ENCODE measurements around the gene C9orf43. TPM values are rescaled to one million over a fixed set of nuclear protein-coding genes. Genes with fewer than 3 reads are reported as not detected.
"Not testable (repeated sequence)": the region's sequence is repeated elsewhere in the genome, so short reads cannot be mapped to it uniquely, and the experiment has no call there.

The C9orf43 gene, protein sequence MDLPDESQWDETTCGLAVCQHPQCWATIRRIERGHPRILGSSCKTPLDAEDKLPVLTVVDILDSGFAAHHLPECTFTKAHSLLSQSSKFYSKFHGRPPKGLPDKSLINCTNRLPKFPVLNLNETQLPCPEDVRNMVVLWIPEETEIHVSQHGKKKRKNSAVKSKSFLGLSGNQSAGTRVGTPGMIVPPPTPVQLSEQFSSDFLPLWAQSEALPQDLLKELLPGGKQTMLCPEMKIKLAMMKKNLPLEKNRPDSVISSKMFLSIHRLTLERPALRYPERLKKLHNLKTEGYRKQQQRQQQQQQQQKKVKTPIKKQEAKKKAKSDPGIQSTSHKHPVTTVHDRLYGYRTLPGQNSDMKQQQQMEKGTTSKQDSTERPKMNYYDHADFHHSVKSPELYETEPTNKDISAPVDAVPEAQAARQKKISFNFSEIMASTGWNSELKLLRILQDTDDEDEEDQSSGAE
- total RNA-seq: 0.27 TPM
- long read RNA-seq: 0 reads

DNA sequence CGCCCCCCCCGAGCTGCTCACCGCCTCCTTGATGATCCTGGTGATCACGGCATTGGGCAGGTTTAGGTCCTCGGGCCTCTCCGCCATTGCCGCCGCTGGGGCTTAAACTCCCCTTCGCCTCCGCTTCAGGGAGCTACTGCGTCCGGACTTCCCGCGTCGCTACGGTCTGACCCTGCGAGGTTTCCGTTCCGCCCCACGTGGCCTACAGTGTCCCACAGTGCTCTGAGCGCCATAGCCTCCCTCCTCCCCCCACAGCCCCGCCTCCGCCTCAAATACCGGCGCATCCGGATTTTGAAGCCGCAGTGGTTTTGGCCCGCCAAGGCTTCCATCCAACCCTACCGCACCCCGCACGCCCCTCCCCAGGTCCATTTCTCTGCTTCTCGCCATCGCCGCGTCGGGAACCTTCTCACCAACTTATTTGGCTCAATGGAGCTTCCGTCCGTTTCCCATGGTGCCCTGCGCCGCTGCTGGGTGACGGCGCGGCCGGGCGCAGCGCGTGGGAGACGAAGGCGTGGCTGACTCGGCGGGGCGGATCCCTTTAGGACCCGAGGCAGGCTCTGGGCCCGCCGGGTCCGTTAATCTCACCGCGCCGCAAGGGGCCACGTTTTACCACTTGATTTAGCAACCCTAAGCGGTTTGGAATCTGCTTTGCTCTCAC lies at the start of gene C9orf43, which contains the start of gene POLE3:
Gene C9orf43, plus strand, starts transcription at position 541 of the 658 bp plus-strand sequence. CDS start 2,747 bp downstream, outside the sequence.
Gene POLE3, minus strand, starts transcription at position 469 of the 658 bp plus-strand sequence. Its CDS starts 382 bp downstream, at position 87.
- peak; percentile 97 for DNase-seq
- intact Hi-C loops (cut with DNase I): no loop called here
- ATAC-seq (ENCODE audit: poor library complexity): peak; percentile 99

DNA sequence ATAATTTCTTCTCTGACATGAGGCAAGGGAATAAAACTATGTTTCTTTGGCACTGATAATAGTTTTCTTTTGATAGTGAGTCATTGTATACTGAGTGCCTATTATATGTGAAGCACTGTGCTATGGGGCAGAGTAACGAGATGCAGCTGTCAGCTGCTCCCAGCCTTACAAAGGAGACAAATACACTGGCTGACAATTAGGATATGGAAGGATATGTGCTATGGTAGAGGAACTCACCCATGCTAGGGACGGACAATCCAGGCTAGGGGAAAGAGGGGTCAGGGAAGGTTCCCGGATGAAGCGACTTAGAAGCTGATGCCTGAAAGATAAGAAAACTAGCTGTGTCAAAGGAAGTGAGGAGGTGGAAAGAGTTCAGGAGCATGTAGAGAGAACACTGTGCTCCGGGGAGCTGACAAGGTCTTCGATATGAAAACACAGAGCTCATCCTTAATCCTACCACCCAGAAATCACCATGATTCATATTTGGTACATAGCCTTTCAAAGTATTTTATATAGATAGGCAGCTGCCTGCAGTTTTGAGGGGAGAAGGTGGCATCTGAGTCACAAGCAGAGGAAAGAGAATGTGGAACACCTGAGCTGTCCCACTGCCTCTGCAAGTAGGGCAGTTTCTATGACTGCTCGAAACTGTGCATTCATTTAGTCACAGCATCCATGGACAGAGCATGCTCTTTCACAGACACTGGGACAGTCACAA lies 49.1 kb upstream of the C9orf43 start:
- DNase-seq: no peak

DNA sequence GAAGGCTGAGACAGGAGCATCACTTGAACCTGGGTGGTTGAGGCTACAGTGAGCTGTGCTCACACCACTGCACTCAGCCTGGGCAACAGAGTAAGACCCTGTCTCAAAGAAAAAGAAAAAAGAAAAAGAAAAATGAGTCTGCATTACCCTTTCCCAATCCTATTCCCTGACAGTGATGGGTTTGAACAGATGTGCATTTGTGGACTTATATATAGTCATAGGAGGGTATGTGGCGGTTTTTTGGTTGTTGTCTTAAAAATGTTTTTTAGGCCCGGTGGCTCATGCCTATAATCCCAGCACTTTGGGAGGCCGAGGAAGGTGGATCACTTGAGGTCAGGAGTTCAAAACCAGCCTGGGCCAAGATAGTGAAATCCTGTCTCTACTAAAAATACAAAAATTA lies 47.2 kb upstream of the C9orf43 start:
- ATAC-seq (ENCODE audit: poor library complexity) (no peak), DNase-seq (no peak)
- intact Hi-C loops (cut with DNase I): no loop called here

More for the DNA sequence above, 49.1 kb upstream of the C9orf43 start:
- intact Hi-C loops (cut with DNase I): no loop called here
- ATAC-seq (ENCODE audit: poor library complexity): no peak

DNA sequence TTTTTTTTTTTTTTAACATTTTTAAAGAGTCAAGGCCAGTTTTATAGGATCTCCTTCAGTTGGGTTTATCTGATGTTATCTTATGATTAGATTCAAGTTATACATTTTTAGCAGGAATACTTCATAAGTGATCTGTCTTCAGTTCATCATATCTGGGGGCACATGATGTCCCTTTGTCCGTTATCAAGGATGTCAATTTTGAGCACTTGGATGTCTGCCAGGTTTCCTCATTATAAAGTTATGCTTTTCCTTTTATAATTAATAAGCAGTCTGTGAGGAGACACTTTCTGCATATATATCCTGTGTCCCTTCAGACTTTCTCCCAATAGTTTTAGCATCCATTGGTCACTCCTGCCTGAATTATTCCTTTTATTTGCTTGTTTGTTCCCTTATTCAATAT lies 45.6 kb upstream of the C9orf43 start:
- intact Hi-C loops (cut with DNase I): no loop called here
- DNase-seq: no peak
- no peak for ATAC-seq (ENCODE audit: poor library complexity)

DNA sequence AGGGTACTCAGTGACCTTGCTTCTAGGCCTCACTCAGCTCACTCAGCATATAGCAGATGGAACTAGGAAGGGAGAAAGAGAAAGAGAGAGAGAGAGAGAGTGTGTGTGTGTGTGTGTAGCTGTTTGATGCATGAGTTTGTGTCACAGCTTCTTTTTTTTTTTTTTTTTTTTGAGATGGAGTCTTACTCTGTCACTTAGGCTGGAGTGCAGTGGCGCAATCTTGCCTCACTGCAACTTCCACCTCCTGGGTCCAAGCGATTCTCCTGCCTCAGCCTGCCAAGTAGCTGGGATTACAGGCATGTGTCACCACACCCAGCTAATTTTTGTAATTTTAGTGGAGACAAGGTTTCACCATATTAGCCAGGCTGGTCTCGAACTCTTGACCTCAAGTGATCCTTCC lies 44.9 kb upstream of the C9orf43 start:
- DNase-seq; intact Hi-C loops (cut with DNase I); ATAC-seq (ENCODE audit: poor library complexity): not testable (repeated sequence)

DNA sequence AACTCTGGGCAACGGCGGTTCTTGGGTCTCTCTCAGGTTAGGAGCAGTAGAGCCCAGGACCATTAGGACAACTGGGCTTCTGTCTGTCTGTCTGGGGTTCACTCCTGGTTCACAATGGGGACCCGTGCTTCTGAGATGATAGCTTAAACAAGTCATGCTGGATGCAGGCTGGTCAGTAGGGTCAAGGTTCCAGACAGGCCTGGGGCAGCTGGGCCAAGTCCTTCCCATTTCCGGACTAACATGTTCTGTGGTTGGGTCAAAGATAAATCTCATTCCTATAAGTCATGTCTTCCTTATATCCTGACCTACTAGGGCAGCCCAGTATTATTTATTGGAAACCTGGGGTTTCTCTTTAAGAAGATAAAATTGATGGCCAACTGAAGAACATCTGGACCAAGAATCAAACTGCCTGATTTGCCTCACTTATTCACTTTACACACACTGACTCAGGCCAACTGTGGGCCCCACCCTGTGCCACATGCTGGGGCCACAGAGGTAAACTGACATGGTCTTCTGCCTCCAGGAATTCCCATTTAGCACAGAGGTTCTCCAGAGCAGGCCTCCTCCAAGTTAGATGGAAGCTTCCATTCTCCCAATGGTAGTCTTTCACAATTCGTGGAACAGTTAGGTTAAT lies 42.1 kb upstream of the C9orf43 start:
- intact Hi-C loops (cut with DNase I): no loop called here
- no peak for ATAC-seq (ENCODE audit: poor library complexity)
- DNase-seq: no peak

DNA sequence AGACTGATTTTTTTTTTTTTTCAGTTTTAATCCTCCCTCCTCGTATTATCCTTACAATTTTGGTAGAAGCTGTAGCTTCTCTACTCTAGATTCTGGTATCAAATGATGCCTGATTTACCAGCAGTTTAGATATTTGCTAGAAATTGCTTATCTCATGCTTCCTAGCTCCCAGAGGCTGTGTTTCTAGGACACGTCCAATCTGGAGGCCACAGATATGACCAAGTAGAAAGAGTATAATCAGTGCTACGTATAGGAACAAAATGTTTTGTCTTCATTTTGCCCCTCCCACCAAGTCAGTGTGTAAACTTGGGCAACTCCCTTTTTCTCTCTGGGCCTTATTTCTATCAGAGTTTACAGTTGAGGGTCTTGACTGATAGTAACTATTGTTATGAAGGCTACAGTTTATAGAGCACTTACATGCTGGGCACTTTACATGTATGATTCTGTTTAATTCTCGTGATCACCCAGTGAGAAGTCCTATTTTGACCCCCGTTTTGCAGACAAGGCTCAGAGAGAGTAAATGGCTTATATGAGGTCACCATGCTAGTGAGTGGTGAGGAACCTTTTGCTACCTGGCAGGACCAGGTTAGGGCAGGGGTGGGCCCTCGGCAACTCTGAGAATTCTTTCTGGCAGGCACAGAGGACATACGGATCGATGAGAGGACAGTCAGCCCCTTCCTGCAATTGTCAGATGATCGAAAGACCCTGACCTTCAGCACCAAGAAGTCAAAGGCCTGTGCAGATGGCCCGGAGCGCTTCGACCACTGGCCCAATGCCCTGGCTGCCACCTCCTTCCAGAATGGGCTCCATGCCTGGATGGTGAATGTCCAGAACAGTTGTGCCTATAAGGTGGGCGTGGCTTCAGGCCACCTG lies 41.3 kb upstream of the C9orf43 start:
- DNase-seq (no peak), ATAC-seq (ENCODE audit: poor library complexity) (peak; percentile 38)
- intact Hi-C loops (cut with DNase I): no loop called here

DNA sequence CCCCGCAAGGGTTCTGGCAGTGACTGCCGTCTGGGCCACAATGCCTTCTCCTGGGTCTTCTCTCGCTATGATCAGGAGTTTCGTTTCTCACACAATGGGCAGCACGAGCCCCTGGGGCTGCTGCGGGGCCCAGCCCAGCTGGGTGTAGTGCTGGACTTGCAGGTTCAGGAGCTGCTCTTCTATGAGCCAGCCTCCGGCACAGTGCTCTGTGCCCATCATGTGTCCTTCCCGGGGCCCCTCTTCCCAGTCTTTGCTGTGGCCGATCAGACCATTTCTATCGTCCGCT lies 40.7 kb upstream of the C9orf43 start:
- no peak for ATAC-seq (ENCODE audit: poor library complexity)
- intact Hi-C loops (cut with DNase I): no loop called here
- no peak for DNase-seq

GRCh38 chr9:113370806-113371325 lies 39.7 kb upstream of the C9orf43 start:
- intact Hi-C loops (cut with DNase I): no loop called here
- ATAC-seq (ENCODE audit: poor library complexity): no peak
- no peak for DNase-seq

- intact Hi-C loops (cut with DNase I): no loop called here
- no peak for DNase-seq
- ATAC-seq (ENCODE audit: poor library complexity): no peak
Observed at GRCh38 chr9:113372059-113372458, 38.5 kb upstream of the C9orf43 start.

DNA sequence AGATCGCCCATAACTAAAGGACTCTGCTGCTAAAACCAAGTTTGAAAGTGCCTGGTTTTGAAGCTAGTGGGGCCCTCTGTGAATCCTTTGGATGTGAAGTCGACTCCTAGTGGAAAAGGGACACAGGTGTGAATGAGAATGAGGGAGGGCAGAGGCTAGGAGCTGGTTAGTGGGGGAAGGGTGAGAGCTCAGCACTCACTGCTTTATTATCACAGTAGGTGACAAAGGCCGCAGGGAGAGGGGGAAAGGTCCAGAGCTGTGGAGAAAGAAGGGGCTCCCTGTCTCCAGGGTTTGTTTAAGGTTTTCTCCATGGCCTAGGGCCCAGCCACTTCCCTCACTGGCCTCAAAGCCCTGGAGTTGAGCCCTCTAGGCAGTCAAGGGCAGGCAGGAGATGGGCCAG lies 37.3 kb upstream of the C9orf43 start:
- ATAC-seq (ENCODE audit: poor library complexity) (no peak), DNase-seq (no peak)
- intact Hi-C loops (cut with DNase I): no loop called here

GRCh38 chr9:113373676-113374392 lies 36.7 kb upstream of the C9orf43 start:
- intact Hi-C loops (cut with DNase I): no loop called here
- no peak for ATAC-seq (ENCODE audit: poor library complexity)
- DNase-seq: no peak

DNA sequence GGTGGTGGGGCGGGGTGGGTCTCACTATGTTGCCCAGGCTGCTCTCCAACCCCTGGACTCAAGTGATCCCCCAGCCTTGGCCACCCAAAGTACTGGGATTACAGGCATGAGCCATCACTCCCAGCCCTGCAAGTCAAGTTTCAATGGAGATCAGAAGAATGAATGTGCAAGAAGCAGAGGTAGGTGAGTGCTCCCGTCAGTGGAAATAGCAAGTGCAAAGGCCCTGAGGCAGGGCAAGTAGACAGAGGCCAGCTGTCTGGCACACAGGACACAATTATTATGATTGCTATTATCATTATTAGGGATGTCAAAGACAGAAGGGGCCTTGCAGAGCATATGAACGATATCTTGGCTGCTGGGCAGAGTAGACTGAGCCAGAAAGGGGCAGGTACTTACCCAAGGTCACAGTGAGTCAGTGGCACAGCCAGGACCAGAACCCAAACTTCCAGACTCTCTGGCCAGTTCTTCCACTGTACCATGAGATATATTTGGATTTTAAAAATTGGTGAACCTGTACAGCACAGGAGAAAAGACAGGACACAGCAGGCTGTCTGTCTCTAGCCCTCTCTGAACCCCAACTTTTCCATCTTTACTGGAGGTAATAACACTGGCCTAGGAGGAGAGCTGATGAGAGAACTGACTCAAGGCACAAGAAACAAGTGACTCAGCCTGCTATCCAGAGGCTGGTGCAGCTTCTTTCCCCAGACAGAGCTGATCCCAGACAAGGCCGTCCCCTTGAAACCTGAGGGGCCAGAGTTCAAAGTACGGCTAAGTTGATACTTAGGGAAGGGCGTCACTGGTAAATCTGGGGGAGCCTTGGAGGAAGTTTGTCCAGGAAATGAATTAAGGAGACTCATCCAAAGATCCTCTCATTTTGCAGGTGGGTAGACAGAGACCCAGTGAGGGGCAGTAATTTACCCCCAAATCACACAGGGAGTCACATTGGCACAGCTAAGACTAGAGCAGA lies 35.2 kb upstream of the C9orf43 start:
- DNase-seq (no peak), ATAC-seq (ENCODE audit: poor library complexity) (no peak)
- intact Hi-C loops (cut with DNase I): no loop called here

DNA sequence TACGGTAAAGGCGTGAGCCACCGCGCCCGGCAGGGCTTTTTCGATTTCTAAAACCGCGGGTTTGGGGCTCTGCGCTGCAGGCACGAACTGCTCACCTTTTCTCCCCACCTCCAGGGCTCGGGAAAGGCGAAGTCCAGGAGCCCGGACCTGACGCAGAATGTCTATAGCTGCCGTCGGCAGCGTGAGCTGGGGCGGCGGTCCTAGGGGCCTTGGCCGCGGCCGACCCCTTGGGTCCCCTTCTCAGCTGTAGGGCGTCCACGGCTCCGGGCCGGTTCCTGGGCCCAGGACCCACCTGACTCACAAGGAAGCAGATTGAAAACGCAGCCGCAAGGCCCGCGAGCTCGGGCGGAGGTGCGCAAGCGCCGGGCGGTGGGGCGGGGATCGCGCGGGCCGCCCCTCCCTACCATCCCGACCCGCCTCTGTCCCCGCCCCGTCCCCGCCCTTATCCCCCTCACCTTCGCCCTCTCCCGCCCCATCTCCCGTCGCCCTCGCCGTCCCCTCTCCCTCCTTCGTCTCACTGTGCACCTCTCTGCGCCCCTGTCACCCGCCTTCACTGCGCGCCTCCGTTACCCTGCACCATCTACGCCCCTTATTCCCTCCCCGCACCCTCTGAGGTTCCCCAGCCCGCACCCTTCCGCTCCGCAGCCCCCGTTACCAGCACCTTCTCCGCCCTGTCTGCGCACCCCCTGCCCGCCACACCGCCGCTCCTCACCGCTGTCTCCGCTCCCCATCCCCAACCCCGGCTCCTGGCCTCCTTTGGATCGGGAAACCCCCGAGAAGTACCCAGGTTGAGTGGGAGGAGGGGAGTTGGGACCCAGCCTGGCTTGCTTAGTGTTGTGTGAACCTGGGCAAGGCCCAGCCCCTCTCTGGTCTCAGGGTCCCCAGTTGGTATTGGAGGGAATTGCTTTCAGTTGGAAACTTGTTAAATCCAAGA lies 33.6 kb upstream of the C9orf43 start, which contains the start of gene HDHD3:
Gene HDHD3, minus strand, starts transcription at position 353 of the 934 bp plus-strand sequence. CDS start 2,632 bp downstream, outside the sequence.
- intact Hi-C loops (cut with DNase I): no loop called here
- ATAC-seq (ENCODE audit: poor library complexity): peak; percentile 90

More for the DNA sequence above, 33.6 kb upstream of the C9orf43 start, which contains the start of gene HDHD3:
- peak; percentile 67 for DNase-seq
